HPDE6-E6E7 (cell line): ENCODE results near the gene NTSR1.

Experiments used
- DNase-seq: peaks from one replicate; pipeline ENCODE4 v3.0.0; 2011; ENCODE audit warnings: missing footprints; ENCODE audit errors: extremely low spot score

NTSR1 gene

DNA sequence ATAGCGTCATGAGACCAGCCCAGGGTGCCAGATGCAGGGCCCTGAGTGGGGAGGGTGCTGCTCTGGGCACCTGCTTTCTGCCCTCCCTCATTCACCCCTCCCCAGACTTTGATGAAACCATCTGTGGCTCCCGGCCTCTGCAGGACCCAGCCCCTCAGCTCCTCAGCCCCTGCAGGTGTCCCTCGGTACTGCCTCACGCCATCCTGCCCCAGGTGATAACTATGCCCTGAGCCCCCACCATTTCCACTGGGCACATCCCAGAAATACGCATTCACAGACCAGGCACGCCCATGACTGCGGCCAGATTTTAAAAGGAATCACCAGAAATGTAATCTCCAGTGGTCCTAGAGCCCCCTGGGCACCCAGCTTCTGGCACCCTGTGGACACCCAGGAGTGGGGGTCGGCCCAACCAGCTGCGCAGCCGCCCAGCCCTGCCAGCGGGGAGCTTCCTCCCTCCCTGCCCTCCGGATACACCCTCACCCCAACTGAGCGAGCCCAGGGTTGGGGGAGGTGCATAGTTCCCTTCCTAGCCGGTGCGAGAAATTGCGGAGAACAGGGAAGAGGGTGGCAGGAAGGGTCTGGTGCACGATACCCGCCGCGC lies 615 bp upstream of the NTSR1 start:
- DNase-seq = peak; percentile 46

DNA sequence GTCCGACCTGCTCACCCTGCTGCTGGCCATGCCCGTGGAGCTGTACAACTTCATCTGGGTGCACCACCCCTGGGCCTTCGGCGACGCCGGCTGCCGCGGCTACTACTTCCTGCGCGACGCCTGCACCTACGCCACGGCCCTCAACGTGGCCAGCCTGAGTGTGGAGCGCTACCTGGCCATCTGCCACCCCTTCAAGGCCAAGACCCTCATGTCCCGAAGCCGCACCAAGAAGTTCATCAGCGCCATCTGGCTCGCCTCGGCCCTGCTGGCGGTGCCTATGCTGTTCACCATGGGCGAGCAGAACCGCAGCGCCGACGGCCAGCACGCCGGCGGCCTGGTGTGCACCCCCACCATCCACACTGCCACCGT lies 885 bp downstream of the NTSR1 start:
- no peak for DNase-seq

DNA sequence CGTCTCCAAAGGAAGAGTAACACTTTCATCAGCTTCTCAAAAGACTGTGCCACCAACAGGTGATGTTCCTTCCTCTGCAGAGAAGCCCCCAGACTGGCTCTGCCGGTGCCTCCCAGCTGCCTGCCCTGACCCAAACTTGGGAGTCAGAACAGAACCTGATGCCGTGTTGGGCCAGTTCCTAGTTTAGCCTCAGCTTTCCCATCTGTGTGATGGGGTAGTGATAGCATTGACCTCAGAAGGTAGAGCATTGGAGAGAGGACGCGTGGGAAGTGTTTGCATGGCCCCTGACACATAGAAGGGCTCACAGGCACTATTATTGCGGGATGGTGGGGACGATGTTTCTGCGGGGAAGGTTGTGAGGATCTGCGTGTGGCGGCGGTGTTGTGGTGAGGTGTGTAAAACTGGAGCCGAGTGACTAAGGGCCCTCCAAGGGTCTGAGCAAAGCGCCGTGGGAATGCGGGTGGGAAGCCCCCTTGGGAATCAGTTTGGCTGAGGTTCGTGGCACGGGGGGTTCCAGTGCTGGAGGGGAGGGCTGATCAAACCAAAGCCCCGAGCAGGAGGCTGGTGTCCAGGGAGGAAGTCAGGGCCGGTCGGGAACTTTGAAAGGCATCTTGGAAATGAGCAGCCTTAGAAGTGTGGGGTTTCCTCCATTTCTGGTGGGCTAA lies 1.7 kb downstream of the NTSR1 start:
- no peak for DNase-seq

DNA sequence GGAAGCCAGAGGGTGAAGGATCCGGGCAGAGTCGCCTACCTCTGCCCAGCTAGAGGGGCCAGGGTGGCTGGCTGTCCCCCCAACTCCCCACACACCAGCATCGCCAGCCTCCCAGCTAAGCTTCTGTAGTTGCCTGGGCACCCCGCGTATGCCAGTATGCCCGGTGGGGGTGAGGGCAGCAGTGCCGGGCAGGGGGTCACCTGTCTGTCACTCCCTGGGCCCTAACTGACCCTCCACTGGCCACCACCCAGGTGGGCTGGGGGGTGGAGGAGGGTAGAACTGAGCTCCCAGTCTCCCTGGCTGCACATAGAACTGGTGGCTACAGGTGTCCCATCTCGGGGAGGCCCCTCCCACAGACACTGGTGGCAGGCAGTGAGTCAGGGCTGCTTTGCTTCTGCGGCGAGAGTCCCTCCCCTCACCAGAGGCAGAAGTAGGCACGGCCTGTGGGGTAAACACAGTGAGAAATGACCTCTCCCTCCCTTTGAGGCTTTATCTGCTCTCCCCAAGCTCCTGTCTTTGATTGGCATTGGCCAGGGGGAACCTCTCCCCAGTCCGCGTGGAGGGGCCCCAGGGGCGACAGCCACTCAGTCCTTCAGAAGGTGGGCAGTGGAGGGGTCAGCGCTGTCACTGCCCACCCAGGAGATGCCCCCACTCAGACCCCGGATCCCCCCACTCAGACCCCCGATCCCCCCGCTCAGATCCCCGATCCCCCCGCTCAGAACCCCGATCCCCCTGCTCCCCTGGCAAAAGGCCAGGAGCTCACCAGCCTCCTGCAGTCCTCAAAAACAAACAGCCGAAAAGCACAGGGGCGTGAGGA lies 2.5 kb downstream of the NTSR1 start:
- peak; percentile 88 for DNase-seq

DNA sequence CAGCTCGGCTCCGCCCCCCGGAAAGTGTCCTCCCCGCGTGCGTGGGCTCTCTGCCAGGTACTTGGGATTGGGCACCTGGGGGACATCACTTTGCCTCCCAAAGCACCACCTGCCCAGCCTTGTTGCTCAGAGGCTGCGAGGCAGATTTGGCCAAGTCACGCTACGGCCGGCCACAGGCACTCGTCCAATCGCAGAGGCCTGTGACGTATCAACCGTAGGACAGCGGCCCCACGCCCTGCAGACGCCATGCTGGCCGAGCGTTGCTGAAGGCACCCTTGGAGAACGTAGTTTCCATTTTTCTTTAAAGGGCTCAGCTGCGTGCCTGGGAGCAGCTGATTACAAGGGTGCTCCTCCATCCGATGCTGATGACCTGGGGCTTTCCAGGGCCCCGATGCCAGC lies 3.1 kb downstream of the NTSR1 start:
- no peak for DNase-seq

DNA sequence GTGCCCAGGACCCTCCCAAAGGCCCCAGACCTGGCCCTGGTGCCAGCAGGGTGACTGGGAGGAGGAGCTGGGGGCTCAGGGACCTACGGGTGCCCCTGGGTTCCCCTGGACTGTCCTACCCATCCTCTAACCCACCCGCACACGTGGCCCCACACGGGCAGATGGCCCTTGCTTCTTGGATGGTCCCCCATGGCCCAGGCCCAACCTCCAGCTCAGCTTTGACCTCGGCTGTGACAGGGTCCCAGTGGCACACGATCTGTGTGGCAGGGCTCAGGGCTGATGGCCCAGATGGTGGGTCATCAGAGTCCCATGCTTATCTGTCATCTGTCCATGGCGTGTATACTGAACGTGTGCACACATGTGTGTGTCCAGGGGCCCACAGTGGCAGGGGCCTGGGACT lies 4.0 kb downstream of the NTSR1 start:
- no peak for DNase-seq

DNA sequence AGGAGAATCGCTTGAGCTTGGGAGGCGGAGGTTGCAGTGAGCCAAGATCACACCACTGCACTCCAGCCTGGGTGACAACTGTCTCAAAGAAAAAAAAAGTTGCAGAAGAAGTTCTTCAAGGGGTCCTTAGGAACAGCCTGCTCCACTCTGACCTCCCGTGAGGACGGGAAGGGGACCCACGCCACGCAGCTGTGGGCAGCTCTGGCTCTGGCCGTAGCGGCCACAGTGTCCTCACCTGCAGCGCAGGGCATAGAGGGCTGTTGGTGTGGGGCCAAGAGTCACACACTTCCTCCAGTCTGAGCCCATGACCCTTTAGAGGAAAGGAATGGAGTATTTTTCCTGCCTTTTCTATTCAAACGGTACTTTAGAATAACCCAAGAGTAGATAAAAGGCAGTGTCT lies 5.4 kb downstream of the NTSR1 start:
- DNase-seq = no peak

DNA sequence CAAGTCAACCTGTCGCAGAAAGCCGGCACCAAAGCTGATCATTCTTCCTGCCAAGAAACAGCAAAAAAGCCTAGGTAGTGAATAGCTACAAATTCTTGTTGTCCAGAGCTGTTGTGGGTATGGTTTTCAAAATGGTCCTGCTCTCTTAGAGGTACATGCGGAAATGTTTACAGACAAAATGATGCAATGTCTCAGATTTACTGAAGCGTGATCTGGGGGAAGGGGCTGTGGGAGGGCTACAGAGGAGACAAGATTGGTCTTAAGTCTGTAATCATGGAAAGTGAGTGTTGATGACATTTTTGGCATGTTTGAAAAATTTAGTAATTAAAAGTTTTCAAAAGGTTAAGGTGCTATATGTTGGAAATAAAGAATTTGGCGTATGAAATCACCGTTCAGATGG lies 6.2 kb downstream of the NTSR1 start:
- DNase-seq = no peak

DNA sequence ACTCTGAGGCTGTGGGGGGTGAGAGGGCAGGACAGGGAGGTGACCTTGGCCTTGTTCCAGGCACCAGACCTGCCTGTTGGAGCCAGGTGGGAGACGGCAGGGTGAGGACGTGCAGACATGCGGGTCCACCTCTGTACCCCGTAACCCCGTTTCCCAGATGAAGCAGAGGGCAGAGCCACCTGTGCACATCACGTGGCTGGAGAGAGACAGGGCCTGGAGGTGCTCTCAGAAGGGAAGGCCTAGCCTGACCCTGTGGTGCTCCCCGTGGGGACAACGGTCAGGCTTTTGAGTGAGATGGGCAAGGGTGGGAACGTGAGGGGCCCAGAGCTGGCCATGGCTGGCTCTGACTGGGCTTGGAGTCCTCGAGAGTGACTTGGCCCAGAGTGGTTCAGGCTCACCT lies 6.6 kb downstream of the NTSR1 start:
- DNase-seq = no peak

DNA sequence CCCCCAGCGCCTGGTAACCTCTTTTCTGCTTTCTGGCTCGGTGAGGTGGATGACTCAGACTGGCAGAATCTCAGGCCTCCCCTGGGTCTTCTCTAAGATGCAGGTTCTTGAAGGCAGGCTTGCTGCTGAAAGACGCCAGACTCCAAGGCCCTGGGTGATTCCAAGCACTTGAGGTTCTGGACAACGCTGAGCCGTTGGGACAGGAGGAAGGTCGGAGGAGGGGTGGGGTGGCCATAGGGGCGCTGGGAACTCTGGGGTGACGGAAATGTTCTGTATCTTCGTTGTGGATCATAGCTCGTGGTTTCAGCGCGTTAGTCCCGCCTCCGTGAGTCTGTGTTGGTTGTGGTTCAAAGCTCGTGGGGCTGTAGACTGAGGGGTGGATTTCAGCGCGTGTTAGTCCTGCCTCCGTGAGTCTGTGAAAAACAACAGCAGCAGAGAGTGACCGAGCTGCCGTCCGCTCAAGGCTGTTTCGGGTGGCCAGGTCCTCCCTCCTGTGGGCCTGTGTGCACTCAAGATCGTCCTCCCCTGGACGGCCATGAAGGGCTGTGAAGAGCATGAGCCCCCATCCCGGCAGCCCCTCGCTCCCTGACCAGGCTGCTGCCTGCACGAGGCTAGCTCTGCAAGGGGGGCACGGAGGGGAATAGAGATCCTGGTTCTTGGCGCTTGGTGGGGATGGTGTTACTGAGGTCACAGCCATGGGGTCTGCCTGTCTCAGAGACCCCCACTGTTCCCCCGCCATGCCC lies 7.7 kb downstream of the NTSR1 start:
- no peak for DNase-seq

DNA sequence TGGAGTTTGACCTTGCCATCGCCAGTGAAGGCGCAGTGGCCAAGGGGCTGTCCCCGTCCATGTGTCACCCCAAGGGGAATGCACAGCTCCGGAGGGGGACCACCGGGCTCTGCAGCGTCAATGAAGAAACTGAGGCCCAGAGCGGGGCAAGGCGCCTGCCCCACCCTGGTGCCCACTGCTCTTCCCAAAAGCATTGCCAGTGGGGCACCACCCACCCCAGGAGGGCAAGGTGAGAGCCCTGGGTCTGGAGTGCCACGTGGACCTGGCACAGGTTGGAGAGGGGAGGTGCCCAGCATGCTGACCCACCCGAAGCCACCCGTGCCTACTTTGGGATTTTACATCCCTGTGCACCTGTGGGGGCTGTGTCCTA lies 8.3 kb downstream of the NTSR1 start:
- DNase-seq = no peak

DNA sequence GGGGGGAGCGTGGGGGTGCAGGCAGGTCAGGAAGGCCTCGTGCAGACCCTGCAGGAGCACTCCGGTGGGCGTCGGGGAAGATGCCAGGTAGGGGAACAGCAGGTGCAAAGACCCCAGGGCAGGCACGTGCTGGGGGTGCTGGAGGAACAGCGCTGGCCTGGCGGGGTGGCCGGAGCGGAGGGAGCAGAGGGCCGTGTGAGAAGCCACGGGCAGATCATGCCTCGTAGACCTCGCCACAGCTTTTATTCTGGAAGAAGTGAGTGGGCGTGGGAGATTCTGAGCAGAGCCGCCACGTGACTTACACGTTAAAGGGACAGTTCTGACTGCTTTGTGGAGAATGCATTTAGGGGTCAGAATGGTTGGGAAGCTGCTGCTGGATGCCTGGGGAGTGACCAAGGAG lies 9.3 kb downstream of the NTSR1 start:
- no peak for DNase-seq

DNA sequence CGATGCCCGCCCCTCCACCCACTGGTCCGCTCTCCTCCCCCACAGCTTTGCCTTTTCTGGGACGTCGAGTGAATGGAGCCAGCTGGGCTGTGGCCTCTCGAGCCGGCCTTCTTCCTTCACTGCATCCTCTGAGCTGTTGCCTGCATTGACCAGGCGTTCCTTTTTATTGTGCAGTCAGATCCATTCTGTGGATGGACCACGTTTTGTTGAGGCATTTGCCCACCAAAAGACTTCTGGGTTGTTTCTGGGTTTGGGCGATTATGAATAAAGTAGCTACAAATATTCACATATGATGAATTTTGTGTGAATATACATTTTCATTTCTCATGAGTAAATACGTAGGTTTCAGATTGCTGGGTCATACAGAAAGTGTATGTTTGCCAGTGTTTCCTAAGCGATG lies 9.9 kb downstream of the NTSR1 start:
- DNase-seq = no peak

DNA sequence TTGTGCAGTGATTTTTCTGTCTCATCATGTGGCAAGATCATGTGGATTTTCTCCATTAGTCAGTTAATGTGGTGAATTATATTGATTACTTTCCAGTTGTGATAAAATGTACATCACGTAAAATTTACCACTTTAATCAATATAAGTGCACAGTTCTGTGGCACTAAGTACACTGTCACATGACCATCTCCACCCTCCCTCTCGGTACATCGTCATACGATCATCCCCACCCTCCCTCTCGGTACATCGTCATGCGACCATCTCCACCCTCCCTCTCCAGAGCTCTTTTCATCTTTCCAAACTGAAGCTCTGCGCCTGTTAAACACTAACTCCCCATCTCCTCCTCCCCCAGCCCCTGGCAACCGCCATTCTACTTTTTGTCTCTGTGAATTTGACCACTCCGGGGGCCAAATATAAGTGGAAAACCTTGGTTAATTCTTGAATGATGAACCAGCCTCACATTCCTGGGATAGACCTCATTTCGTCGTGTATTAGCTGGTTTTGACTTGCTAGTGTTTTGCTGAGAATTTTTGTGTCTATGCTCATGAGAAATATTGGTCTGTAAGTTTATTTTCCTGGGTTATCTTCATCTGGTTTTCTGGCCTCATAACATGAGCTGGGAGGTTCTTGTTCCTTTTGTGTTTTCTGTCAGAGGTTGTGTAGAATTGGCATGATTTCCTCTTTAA lies 10.8 kb downstream of the NTSR1 start:
- no peak for DNase-seq

DNA sequence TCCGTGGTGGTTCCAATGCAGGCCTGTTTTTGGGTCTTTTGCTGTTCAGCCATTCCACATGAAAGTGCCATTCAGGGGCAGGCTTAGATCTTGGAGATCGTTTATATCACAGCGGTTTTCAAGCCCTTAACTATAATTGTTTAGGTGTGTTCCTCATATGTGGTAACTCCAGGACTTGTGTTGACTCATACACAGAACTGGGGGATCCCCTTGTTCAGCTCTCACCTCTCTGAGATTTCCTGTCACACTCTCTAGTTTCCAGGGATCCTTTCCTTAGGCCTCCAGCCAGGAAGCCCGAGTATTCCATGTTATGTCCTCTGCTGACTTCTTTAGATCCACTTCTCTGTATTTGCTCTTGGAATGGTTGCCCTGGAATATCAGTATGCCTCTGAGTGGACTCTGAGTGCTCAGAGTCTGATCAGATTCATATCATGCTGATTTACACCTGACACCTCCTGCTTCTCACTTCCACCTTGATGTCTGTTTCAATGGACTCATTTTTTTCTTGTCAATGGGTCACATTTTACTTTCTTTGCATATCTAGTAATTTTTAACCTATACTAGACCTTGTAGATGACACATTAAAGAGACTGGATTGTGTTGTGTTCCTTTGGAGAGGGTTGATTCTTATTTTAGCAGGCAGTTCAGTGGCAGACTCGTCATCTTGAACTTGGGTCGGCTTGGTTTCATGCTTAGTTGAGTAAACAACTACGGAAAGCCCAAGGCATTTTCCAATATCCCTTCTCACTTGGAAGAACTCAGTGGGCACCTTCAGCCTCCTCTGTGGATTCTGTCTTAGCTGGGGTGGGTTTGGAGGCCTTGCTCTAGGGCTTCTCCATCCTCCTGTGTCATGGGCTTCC lies 13.1 kb downstream of the NTSR1 start:
- DNase-seq = no peak

DNA sequence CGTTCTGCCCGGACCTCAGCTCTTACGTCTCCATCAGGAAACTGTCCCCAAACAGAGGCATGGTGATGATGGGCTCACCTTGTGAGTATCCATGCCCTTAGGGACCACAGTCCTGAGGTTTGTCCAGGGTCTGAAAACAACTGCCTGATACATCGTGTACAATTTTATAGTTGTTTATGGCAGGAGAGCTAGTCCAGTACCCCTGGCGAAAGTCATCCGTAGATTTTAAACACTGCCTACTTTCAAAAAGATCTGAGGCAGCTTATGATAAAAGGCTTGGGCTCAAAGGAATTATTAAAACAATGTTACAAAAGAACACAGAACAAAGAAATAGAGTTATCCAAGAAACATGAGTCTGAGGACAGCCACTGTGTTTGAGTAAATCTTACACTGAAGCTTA lies 14.0 kb downstream of the NTSR1 start:
- DNase-seq = no peak

DNA sequence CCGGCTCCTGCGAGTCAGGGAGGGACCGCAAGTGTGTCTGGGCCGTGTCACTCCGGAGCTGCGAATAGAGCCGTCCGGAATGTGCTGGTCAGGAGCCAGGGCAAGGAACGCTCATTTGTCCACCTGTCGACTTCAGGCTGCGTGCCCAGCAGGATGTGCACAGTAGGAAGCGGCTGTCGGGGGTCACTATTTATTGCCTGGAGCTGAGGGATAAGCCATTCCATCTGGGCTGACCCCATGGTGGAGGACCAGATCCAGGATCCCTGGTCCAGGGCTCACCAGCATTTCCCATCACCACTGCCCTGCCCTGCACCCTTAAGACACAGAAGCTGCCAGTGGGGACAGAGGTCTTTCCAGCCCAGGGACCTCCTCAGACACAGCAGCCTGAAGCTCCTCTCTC lies 14.7 kb downstream of the NTSR1 start:
- no peak for DNase-seq

DNA sequence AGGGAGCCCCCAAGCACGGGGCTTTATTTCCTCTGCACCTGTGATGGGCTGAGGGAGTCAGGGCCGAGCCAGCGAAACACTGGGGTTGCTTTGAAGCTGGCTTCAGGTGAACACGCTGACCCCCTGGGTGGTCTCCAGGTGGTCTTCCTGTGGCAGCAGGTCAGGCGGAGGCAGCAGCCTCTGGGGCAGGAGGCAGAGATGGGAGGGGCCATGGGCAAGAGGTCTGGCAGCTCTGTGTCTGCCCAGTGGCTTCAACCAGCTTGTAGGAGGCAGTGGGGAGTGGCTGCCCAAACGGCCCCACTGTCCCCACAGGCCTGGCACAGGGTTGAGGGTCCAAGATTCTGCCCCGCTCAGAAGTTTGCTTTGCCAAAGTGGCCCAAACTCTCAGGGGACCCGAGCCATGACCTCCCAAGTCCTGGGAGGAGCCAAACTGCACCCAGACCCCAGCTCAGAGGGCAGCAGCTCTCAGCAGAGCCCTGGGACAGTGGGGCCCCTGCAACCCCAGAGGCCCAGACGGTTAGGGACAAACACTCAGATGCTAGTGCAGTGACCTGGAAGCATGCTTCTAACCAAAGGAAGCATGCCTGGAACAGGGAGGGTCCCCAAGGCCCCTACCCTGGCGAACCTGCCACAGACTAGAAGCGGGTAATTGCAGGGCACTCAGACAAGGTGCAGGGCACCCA lies 15.3 kb downstream of the NTSR1 start:
- DNase-seq = no peak

DNA sequence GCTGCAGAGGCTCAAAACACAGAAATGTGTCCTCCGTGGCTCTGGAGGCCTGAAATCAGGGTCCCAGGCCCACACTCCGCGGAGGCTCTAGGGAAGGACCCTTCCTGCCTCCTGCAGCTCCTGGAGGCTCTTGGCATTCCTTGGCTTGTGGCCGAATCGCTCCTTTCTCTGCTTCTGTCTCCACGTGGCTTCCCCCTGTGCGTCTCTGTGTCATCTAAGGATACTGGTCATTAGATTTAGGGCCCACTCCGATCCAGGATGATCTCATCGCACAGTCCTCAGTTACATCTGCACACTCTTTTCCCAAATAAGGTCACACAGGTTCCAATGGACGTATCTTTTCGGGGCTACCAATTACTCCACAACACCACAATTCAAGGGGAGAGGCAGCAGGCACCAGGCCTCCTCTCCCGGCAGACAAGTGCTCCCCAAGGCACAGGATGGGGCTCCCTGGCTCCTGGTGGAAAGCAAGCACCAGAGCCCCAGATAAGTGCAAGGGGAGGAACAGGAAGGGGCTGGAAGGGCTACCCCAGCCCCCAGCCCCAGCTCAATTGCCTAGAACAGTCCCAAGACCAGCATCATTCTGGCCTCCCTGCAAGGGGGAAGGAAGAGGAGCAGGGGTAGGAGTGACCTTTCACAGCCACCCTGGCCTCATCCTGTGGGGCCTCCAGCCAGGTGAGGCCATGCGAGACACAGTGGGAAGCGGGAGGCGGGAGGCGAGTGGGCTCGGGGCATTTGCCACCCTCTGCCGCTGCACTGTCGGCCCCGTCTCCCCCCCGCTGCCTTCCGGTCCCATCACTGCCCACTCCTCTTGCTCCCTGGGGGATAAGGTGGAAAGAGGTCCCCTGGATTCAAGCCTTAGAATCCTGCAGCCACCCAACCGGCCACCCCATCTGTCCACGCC lies 16.3 kb downstream of the NTSR1 start:
- DNase-seq = no peak
